ENCODE results near the gene SPP1.

The SPP1 gene

DNA sequence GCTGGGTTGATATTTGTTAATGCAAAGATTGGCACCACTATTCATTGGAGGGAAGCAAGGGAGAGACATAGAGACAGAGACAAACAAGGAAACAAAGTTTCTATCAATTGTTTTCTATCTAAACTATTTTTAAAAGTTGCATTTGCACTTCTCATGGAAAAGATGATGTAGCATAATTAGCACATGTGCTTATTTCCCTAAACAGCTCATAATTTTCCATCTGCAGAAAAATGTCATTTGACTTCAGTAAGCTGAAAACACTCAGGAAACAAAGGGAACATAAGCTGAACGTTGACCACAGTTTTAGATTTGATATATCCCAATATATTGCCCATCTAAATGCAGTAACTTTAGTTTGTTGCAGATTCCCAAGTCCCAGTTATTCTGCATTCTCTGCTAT lies 18.5 kb upstream of the SPP1 start:
- DNase-seq: no peak

DNA sequence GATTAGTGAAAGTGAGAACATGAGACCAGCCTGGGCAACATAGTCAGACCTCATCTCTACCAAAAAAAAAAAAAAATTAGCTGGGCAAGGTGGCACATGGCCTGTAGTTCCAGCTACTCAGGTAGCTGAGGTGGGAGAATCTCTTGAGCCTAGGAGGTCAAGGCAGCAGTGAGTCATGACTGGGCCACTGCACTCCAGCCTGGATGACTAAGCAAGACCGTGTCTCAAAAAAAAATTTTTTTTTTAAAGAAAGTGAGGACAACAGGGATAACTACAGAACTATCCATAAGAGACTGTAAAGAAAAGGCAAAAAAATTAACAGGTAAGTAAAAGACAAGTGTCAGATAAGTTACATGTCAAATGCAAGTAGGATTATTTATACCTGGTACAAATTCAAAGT lies 13.5 kb upstream of the SPP1 start:
- DNase-seq: no peak

DNA sequence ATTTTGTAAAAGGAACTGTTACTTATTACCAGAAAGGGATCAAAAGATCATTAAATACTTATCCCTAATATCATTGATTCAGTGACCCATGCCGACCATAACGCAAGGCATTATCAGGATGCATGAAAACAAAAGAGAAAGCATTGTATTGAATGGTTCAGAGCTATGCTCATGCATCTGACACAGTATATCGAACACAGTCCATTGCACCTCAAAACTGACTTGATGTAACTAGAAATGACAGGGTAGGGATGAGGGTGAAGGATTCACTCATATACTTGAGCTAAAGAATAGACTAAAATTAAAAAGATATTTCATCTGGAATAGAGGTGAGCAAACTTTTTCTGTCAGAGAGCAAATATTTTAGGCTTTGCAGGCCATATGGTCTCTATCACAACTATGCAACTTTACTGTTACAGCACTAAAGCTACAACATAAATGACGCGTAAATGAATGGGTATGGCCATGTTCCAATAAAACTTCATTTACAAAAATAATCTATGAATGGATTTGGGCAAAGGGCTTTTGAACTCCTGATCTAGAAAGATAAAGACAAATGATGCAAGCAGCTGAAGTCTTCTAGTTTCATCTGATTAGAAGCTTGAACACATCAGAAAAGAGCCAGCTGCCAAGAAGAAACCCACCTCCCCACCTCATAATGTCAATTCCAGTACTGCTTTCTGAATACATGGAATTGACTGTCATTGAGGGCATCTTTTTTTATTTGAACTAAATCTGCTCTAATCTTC lies 12.9 kb upstream of the SPP1 start:
- DNase-seq: no peak

DNA sequence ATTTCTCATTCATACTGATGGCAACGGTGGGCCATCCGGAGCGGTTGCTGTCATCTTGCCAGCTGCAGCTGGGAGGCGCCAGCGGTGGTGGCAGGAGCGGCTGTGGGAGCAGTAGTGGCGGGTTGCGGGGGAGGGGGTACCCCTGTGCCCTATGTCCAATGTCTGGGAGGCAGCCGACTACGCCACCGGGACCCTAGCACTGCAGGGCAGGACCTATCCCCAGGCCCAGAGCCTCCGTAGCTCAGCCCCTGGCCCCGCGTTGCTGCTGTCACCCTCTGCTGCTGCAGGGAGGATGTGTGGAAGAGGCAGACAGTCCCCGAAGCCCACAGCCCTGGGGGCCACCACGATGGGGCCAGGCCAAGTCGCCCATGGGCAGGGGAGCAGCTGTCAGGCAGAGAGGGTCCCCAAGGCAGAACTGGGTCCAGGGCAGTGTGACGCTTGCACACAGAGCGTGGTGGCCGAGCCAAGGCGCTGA lies 10.0 kb upstream of the SPP1 start:
- DNase-seq: no peak

DNA sequence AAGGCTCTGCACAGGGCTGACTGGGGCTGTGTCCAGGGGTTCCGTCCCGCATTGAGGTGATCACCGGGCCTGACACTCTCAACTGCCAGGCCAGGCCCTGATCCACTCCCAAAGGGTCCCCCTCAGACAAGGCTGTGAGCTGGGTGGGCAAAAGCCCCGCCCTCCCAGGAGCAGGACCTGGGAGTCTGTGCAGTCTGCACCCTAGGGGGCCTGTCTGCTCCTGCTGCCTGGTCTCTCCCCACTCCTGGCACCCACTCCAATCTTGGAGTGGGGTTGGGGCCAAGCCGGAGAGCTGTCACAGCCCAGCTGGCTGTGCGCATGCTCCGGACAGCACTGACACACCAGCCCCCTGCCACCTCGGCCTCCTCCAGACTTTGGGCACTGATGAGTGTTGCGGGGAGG lies 9.4 kb upstream of the SPP1 start:
- DNase-seq: no peak

DNA sequence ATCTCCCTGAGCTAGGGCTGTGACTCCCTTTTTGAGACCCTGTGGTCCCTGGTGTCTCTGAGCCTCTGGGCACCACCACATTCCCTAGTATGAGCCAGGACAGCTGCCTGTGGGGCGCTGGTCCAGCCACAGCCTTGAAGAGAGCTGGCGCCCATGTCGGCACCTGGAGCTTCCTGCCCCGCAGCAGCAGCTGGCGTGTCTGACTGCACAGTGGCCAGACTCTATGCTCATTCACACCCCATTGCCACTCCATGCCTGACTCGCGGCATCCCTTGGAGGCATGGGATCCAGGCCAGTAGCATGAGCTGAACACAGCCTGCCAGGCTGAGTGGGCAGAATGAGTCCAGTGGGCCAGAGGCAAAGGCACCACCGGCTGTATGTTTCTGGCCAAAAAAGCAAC lies 8.3 kb upstream of the SPP1 start:
- no peak for DNase-seq

DNA sequence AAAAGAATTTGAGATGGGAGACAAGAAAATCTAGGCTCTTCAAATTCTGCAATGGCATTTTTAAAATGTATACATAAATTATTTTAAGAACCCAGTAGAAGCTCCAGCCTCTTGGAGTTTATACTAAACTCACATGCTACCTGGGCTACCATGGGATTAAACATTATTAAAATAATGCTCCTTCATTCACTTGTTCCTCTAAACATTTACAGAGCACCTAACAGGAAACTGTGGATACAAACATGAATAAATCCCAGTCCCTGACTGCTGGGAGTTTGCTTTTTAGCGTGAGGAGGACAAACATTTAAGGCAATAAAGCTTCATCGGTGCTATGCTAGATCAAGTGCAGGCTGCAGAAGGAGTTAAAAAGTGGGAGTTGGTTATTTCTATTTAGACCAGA lies 5.4 kb upstream of the SPP1 start:
- no peak for DNase-seq

DNA sequence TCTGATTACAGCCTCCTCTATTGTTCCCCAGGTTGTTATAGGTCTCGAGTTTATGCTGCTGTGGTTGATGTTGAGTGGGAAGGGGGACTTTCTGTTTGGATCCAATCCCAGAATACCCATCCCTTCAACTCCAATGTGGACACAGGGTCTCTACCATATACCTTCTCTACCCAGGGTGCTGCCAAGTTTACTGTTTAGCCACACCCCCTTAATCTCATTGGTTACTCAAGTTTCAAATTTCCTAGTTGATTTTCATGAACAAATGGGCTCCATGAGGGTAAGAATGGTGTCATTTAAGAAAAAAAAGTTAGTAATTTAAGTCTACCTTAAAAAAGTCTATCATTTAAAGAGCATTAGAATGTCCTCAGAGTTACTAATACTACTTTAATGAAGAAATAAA lies 3.6 kb upstream of the SPP1 start:
- peak; percentile 6 for DNase-seq

DNA sequence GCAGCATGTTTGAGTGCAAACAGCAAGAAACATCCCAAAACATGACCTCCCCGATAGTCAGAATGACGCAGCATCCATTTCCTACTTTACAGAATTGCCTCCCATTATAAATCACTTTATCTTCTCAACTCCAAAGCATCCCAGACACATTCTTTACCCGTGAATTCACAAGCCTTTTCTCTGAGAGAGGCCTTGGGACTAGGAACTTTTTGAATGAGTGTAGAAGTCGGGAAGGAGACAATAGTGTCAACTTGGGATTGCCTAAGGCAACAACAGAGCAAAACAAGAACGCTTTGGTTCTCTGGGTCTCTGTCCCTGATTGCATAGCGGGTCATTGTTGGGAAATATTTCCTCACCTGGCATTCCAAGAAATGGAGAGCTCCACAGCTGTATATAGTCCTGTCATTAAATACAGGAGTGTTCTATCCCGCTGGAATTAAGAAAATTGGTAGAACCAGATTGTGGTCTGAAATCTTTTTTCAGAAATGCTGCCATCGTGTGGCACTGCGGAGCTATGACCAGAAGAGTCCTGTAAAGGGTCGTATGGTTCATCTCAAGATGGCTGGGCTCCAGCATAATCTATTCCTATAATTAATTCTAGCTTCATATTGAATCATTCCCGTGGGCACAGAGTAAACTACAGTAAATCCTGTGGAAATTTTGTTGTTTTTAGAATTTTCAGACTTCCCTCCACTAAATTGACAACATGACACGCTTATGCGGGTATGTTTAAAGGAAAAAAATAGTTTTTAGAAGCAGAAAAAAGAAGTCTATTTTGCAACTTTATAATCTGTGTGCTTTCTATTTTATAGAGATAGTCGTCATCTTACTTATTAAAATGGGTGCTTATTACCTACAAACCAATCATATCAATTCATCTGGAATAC lies 2.0 kb upstream of the SPP1 start:
- peak; percentile 50 for DNase-seq

DNA sequence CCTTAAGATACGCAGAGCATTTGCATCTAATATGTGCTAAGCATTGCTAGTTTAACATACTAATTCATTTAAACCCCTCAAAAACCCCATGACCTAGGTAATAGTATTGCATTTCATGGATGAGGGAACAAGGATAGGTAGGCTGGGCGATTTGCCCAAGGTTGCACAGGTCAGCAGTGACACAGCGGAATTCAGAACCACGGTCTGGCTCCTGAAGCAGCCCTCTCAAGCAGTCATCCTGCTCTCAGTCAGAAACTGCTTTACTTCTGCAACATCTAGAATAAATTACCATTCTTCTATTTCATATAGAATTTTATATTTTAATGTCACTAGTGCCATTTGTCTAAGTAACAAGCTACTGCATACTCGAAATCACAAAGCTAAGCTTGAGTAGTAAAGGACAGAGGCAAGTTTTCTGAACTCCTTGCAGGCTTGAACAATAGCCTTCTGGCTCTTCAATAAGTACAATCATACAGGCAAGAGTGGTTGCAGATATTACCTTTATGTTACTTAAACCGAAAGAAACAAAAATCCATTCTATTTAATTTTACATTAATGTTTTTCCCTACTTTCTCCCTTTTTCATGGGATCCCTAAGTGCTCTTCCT lies 555 bp upstream of the SPP1 start:
- peak; percentile 38 for DNase-seq

DNA sequence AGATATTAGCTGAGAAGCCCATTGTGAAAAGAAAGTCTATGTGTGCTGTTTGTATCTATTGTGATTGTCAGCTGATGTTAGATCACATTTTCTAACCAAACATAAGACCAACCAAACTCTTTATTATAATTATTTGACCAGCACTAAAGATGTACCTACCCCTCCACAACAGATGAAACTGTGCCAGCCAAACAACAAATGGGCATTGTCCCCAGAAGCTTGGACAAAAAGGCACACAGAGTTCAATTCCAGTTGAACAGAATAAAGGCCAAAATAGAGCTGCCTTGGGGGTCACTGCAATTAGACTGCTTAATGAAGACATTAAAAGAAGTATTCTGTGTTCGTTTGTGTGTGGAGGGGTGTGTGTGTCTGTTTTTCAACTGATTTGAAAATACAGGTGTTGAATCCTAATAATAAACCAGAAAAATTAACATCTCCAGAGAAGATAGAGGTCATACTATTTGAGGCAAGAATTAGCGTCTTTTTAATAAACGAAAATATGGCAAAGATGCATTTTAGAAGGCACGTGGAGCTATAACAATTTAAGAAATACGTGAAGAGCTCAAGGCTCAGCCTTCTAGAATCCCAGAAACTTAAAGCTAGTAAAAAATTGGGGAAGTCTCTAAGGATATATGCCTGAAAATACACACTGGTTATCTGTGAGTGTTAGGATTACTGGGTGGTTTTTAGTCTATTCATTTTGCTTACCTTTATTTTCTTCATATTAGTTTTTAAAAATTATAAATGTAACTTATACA lies 2.2 kb downstream of the SPP1 start:
- DNase-seq: no peak

DNA sequence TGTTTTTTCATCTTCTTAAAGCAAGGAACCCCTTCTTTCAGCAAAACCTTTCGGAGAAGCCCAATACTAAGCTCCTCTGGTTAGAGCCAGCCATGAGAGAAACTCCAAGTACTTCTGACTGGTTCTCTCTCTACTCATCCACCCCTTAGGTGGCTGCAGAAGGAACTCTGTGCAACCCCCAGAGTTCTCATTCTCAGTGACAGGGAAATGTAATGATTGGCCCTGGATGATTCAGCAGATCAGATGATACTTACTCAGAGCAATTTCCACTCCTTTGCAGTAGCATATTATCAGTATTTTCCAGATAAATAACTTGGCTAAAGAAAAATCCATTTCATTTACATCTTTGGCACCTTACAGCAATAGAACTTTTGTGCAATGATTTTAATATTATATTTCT lies 3.2 kb downstream of the SPP1 start:
- no peak for DNase-seq

DNA sequence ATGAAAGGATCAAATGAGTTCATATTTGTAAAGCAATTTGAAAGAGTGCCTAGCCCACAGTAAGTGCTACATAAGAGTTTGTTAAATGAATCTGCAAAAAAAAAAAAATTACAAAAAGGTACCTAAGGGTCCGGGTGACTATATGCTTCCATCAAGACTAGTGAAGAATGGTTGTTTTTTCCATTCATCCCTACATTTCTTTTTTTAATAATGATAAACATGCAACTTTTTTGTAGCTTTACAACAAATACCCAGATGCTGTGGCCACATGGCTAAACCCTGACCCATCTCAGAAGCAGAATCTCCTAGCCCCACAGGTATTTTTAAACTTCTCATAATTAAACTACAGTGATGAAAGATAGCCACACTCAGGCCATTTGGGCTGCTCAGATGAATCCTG lies 4.3 kb downstream of the SPP1 start:
- no peak for DNase-seq

DNA sequence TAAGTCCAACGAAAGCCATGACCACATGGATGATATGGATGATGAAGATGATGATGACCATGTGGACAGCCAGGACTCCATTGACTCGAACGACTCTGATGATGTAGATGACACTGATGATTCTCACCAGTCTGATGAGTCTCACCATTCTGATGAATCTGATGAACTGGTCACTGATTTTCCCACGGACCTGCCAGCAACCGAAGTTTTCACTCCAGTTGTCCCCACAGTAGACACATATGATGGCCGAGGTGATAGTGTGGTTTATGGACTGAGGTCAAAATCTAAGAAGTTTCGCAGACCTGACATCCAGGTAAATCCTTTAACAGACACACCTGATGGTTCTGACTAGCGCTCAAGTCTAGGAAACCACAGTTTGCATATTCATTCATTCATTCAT lies 6.0 kb downstream of the SPP1 start:
- no peak for DNase-seq

DNA sequence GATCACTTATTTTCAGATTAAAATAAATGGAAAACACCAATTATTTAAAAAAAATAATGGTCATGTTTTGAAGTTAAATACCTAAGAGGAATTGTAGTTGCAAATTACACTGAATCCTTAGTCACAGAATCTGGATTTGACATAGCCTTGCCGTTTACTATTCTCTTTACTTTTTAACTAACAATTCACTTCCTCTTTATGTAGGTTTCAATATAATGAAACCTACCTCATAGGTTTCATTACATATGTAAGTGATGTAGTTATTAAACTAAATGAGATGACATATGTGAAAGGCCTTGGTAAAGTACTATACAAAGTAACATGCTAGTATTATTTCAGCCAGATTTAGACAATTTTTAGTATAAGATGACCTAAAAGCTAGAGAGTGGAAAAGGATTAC lies 6.5 kb downstream of the SPP1 start:
- DNase-seq: no peak

DNA sequence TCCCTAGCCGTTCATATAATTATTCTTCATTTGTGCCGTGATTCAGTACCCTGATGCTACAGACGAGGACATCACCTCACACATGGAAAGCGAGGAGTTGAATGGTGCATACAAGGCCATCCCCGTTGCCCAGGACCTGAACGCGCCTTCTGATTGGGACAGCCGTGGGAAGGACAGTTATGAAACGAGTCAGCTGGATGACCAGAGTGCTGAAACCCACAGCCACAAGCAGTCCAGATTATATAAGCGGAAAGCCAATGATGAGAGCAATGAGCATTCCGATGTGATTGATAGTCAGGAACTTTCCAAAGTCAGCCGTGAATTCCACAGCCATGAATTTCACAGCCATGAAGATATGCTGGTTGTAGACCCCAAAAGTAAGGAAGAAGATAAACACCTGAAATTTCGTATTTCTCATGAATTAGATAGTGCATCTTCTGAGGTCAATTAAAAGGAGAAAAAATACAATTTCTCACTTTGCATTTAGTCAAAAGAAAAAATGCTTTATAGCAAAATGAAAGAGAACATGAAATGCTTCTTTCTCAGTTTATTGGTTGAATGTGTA lies 7.0 kb downstream of the SPP1 start:
- no peak for DNase-seq

DNA sequence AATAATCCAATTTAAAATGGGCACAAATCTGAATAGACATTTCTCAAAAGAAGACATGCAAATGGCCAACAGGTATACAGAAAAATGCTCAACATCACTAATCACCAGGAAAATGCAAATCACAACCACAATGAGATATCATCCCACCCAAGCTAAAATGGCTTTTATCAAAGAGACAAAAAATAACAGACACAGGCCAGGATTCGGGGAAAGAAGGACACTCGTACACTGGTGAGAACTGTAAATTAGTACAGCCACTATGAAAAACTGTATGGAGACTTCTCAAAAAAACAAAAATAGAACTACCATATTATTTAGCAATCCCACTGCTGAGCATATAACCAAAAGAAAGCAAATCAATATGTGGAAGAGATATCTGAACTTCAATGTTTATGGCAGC lies 8.5 kb downstream of the SPP1 start:
- no peak for DNase-seq

DNA sequence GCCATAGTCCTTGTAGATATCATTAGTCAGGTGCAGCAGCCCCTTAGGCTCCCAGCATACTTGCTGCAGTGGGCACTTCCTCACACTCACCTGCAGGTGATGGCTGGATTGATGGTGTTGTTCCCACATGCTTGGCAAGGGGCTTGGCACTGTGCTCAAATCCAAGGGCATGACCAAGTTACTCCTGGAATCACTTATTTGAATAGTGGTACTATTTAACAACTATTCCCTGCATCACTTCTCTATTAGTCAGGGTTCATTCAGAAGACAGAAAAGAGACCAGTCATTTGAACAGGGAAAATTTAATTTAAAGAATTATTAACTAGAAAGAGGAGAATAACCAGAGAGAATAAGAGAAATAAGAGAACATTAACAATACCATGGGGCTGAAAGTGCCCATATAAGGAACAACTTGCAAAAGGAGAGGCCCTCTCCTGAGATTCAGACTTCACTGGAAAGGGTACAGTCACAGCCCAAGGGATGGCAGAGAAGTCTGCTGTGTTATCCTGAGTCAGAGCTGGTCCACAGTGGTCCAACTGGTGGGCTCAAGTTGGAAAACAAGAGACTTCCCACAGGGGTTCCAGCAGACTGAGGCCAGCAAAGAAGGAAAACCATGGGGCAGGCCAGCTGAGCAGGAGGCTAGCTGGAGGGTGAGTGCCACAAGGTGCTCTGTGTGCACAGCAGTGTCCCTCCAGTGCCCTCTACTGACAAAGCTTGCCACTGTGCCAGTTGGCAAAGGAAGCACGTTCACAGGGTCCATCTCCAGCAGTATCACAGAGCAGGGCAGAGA lies 9.8 kb downstream of the SPP1 start:
- DNase-seq: peak; percentile 65

DNA sequence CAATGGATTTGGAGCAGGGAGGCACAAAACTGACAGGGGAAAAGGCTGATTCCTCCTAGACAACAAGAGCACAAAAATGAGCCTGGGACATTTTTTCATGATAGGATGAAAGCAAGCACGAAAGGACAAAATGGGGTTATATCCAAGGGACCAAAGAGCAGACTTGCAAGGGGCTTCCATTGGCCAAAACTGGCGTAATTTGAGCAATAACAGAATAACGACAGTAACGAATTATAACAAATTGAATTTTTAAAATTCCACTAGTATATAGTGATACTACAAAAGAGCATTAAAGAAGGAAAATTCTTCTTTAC lies 10.3 kb downstream of the SPP1 start:
- DNase-seq: no peak

DNA sequence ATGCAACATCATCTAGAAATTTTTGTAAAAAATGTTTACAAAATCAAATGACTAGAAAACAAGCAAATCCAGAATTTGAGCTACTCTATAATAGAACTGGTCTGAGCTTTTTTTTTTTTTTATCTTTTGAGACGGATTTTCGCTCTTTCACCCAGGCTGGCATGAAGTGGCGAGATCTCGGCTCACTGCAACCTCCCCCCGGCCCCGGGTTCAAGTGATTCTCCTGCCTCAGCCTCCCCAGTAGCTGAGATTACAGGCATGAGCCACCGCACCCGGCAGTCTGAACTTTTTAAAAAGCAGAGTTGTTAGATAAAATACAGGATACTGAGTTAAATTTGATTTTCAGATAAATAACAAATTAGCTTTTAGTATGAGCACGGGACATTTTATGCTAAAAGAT lies 11.0 kb downstream of the SPP1 start:
- no peak for DNase-seq

DNA sequence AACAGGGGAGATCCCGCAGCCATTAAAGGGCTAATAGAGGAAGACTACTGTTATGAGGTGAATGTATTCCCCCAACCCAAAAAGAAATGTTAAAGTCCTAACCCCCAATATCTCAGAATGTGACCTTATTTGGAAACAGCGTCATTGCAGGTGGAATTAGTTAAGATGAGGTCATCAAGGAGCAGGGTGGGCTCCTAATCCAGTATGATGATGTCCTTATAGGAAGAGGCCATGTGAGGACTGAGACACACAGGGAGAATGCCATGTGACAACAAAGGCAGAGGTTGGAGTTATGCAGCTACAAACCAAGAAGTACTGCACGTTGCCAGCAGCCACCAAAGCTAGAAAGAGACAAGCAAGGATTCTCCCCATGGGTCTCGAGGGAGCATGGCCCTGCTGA lies 14.3 kb downstream of the SPP1 start:
- DNase-seq: no peak

DNA sequence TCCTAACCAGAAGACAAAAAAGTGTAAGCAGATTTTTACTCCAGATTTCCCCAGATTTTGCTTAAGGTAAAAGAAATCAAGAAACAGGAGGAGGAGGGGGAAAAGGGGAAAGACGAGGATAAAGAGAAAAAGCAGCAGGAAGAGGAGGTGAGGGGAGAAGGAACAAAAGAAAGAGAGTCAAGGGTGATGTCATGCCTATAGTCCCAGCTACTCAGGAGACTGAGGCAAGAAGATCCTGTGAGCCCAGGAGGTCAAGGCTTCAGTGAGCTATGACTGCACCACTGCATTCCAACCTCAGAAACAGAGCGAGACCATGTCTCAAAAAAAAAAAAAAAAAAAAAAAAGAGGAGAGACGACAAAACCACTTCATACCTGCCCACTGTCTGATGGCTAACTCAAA lies 19.9 kb downstream of the SPP1 start:
- no peak for DNase-seq

Data from NCI-H2029 (cell line).